ENCODE results near the gene CCNH.

GRCh38 chr5:87408204-87408603, 4.5 kb downstream of the CCNH start:
- no peak for TF ChIP-seq EZH2phosphoT487 (IDR thresholded peaks at IDR 0.05; ENCODE audit: borderline replicate concordance, low read depth, low read length)
- TF ChIP-seq, protein P1, sequence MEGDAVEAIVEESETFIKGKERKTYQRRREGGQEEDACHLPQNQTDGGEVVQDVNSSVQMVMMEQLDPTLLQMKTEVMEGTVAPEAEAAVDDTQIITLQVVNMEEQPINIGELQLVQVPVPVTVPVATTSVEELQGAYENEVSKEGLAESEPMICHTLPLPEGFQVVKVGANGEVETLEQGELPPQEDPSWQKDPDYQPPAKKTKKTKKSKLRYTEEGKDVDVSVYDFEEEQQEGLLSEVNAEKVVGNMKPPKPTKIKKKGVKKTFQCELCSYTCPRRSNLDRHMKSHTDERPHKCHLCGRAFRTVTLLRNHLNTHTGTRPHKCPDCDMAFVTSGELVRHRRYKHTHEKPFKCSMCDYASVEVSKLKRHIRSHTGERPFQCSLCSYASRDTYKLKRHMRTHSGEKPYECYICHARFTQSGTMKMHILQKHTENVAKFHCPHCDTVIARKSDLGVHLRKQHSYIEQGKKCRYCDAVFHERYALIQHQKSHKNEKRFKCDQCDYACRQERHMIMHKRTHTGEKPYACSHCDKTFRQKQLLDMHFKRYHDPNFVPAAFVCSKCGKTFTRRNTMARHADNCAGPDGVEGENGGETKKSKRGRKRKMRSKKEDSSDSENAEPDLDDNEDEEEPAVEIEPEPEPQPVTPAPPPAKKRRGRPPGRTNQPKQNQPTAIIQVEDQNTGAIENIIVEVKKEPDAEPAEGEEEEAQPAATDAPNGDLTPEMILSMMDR (conservative IDR thresholded peaks at IDR 0.05; ENCODE audit: low read length): no peak
